Thymus (tissue), 11 donors: ENCODE measurements around the gene CST8. TPM values are rescaled to one million over a fixed set of nuclear protein-coding genes. Genes with fewer than 3 reads are reported as not detected.

ENCODE experiments used
- DNase-seq, 9 donors: peaks; one replicate each; pipeline ENCODE4 v3.0.0-alpha.2; 2013; ENCODE audit warnings: low spot score in 9 of 9, low read depth in 6 of 9, missing footprints in 1 of 9
- H3K27ac ChIP-seq, 2 donors: one replicate each; pipeline ENCODE4 v1.5.1; 2013; ENCODE audit warnings: control low read depth in 1 of 2, low read depth in 1 of 2, low read length in 1 of 2, mild to moderate bottlenecking in 1 of 2, moderate library complexity in 1 of 2
- H3K27me3 ChIP-seq, 2 donors: one replicate each; pipeline ENCODE4 v1.5.1; 2013; ENCODE audit warnings: low read length in 1 of 2; ENCODE audit not compliant: control insufficient read depth in 2 of 2, insufficient read depth in 1 of 2
- H3K36me3 ChIP-seq, 2 donors: one replicate each; pipeline ENCODE4 v1.5.1; 2013; ENCODE audit warnings: low read length in 1 of 2, mild to moderate bottlenecking in 1 of 2, moderate library complexity in 1 of 2; ENCODE audit not compliant: control insufficient read depth in 2 of 2, insufficient read depth in 2 of 2
- H3K4me1 ChIP-seq, 2 donors: one replicate each; pipeline ENCODE4 v1.5.1; 2013; ENCODE audit warnings: low read length in 2 of 2; ENCODE audit not compliant: control insufficient read depth in 2 of 2, insufficient read depth in 2 of 2
- H3K4me3 ChIP-seq, 2 donors: one replicate each; pipeline ENCODE4 v1.5.1; 2013; ENCODE audit warnings: low read length in 2 of 2, control low read depth in 1 of 2, mild to moderate bottlenecking in 1 of 2
- H3K9me3 ChIP-seq, 2 donors: one replicate each; pipeline ENCODE4 v1.5.1; 2013; ENCODE audit warnings: low read length in 1 of 2, mild to moderate bottlenecking in 1 of 2; ENCODE audit not compliant: control insufficient read depth in 2 of 2, insufficient read depth in 1 of 2
- WGBS: extraction: QIAGEN DNeasy Blood & Tissue Kit; methylation state at CpG from one replicate; pipeline ENCODE4 v1.1.7; 2013; 5-methylcytosine and 5-hydroxymethylcytosine counted together
- polyA plus RNA-seq: library from polyadenylated mRNA; stranded (reverse); fragments of 200-250 nt; gene quantifications from one replicate; pipeline ENCODE4 v1.2.3, GENCODE V29; 2013
- total RNA-seq: library from RNA; stranded (reverse); fragments of 120-200 nt; gene quantifications from one replicate; pipeline ENCODE4 v1.2.4, GENCODE V29; 2013
- donor health status: healthy.

CST8 gene
- total and polyA plus RNA-seq, 2 donors: not detected

GRCh38 chr20:23484081-23484480 is 6.8 kb upstream of the CST8 start:
- H3K9me3 ChIP-seq: no peaks in the 10 kb centered on the region
- peaks cover 0 to 14% of the 10 kb centered on the region in 2 donors for H3K4me1 ChIP-seq
- DNase-seq: peak in 2 of 9 donors; percentile 11 to 41
- WGBS: 62% methylated on average over 4 of the region's 4 CpGs
- no peaks in the 10 kb centered on the region for H3K27me3 ChIP-seq
- H3K4me3 ChIP-seq: no peak overlapping the region
- H3K36me3 ChIP-seq: no peaks in the 10 kb centered on the region
- H3K27ac ChIP-seq: no peak overlapping the region

DNA sequence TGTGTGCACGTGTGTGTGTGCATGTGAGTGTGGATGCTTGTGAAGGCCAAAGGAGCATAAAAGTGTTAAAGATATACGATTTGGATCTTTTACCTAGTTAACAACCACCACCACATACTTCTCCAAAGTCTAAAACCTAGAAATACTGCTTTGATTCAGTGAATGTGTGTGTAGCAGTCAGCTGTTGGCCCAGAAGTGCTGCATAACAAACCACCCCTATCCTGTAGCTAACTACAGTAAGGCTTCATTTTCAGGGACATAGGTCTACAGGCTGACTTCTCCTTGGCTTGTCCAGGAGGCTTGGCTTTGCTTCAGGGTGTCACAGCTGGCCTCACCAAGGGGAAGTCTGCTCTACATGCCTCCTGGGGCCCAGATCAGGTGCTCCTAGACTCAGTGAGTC is 2.4 kb upstream of the CST8 start:
- no peak for DNase-seq
- no peak overlapping the region for H3K4me3 ChIP-seq
- no peaks in the 10 kb centered on the region for H3K9me3 ChIP-seq
- H3K27me3 ChIP-seq: no peaks in the 10 kb centered on the region
- H3K4me1 ChIP-seq: peaks cover 0 to 7% of the 10 kb centered on the region in 2 donors
- no peak overlapping the region for H3K27ac ChIP-seq
- 90% methylated on average over 2 of the region's 2 CpGs for WGBS
- no peaks in the 10 kb centered on the region for H3K36me3 ChIP-seq

- WGBS: 92% methylated on average over 3 of the region's 3 CpGs
Observed at GRCh38 chr20:23488996-23489395, 1.9 kb upstream of the CST8 start.

DNA sequence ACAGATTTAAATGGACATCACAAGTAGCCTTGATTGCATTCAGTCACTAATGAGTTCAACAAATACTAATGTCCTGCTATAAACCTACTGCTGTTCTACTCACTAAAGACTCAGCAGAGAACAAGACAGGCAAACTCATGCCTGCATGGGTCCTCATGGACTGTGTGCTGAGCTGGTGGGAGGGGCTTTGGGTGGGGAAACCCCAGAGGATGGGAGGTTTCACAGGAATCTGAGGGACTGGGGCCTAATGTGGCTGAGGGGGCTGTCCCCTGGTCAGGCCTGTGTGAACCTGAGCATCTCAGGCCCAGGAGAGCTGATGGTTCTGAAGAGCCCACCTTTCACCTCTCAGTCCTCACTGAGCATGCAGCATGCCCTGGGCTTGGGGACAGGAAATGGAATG is 1.4 kb downstream of the CST8 start:
- Histone ChIP-seq H3K27ac (no peak overlapping the region), H3K4me1 (no peaks in the 10 kb centered on the region), H3K27me3 (no peaks in the 10 kb centered on the region), H3K4me3 (no peak overlapping the region), H3K9me3 (peaks cover 0 to 5% of the 10 kb centered on the region in 2 donors), H3K36me3 (no peaks in the 10 kb centered on the region)
- no peak for DNase-seq

More at GRCh38 chr20:23488996-23489395, 1.9 kb upstream of the CST8 start:
- H3K9me3 ChIP-seq: no peaks in the 10 kb centered on the region
- DNase-seq: no peak
- H3K4me1 ChIP-seq: peaks cover 0 to 6% of the 10 kb centered on the region in 2 donors
- no peak overlapping the region for H3K27ac ChIP-seq
- no peak overlapping the region for H3K4me3 ChIP-seq
- no peaks in the 10 kb centered on the region for H3K27me3 ChIP-seq
- H3K36me3 ChIP-seq: no peaks in the 10 kb centered on the region

- Histone ChIP-seq H3K4me1 (no peaks in the 10 kb centered on the region), H3K27ac (no peak overlapping the region), H3K36me3 (no peaks in the 10 kb centered on the region), H3K27me3 (no peaks in the 10 kb centered on the region), H3K9me3 (peaks cover 0 to 5% of the 10 kb centered on the region in 2 donors), H3K4me3 (no peak overlapping the region)
- WGBS: 94% methylated on average over 3 of the region's 3 CpGs
- no peak for DNase-seq
Observed at GRCh38 chr20:23493172-23493772, 2.4 kb downstream of the CST8 start.

GRCh38 chr20:23497536-23497935 is 6.6 kb downstream of the CST8 start:
- Histone ChIP-seq H3K36me3 (no peaks in the 10 kb centered on the region), H3K27me3 (no peaks in the 10 kb centered on the region), H3K4me1 (no peaks in the 10 kb centered on the region), H3K4me3 (no peak overlapping the region), H3K27ac (no peak overlapping the region), H3K9me3 (peaks cover 0 to 5% of the 10 kb centered on the region in 2 donors)
- WGBS: 94% methylated on average over 1 of the region's 1 CpG
- DNase-seq: no peak

- H3K4me1 ChIP-seq: no peaks in the 10 kb centered on the region
- no peak for DNase-seq
- H3K9me3 ChIP-seq: no peaks in the 10 kb centered on the region
- WGBS: 94% methylated on average over 4 of the region's 4 CpGs
- H3K4me3 ChIP-seq: no peak overlapping the region
- H3K27ac ChIP-seq: no peak overlapping the region
- peaks cover 0 to 3% of the 10 kb centered on the region in 2 donors for H3K27me3 ChIP-seq
- H3K36me3 ChIP-seq: no peaks in the 10 kb centered on the region
Observed at GRCh38 chr20:23501926-23502325, 11.0 kb downstream of the CST8 start.

- no peaks in the 10 kb centered on the region for H3K36me3 ChIP-seq
- 92% methylated on average over 14 of the region's 14 CpGs for WGBS
- H3K27ac ChIP-seq: no peak overlapping the region
- H3K27me3 ChIP-seq: peaks cover 0 to 3% of the 10 kb centered on the region in 2 donors
- H3K4me3 ChIP-seq: no peak overlapping the region
- H3K9me3 ChIP-seq: no peaks in the 10 kb centered on the region
- DNase-seq: no peak
- H3K4me1 ChIP-seq: no peaks in the 10 kb centered on the region
Observed at GRCh38 chr20:23503649-23504048, 12.7 kb downstream of the CST8 start.

DNA sequence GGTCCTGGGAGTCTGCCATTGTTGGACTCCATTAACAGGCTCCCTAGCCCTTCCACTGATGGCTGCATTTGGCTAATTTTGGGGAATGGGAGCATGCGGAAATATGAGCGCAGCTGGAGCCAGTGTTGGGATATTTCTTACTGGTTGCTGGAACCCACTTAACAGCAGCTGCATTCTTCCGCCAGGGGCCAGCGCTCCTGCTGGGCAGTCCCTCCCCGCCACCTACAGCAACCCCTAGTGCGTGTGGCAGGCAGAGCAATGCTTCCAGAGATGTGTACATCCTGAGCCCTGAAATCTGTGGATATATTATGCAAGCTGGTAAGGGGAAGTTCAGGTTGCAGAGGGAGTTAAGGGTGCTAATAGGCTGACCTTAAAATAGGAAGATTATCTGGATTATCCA is 16.4 kb downstream of the CST8 start:
- Histone ChIP-seq H3K4me1 (no peaks in the 10 kb centered on the region), H3K4me3 (no peak overlapping the region), H3K9me3 (no peaks in the 10 kb centered on the region), H3K27ac (no peak overlapping the region), H3K36me3 (no peaks in the 10 kb centered on the region), H3K27me3 (peaks cover 0 to 3% of the 10 kb centered on the region in 2 donors)
- no peak for DNase-seq
- 91% methylated on average over 6 of the region's 6 CpGs for WGBS
